ENCODE measurements around the gene HOXD10.

Gene HOXD10

GRCh38 chr2:176096243-176096985, 20.2 kb upstream of the HOXD10 start:
- peak; percentile 51 for DNase-seq

- peak; percentile 75 for DNase-seq
These were observed 19.4 kb upstream of the HOXD10 start for GRCh38 chr2:176096986-176097819.

GRCh38 chr2:176097820-176098365, 18.7 kb upstream of the HOXD10 start:
- DNase-seq = no peak

- DNase-seq = peak; percentile 36
These were observed 18.0 kb upstream of the HOXD10 start for GRCh38 chr2:176098366-176099158.

GRCh38 chr2:176099159-176099727, 17.3 kb upstream of the HOXD10 start:
- peak; percentile 29 for DNase-seq

GRCh38 chr2:176099728-176100546, 16.6 kb upstream of the HOXD10 start, which contains the start of gene HOXD12:
Gene HOXD12, plus strand, starts transcription at chr2:176099795. Its CDS starts 7 bp downstream, at chr2:176099802.
- DNase-seq = peak; percentile 35

GRCh38 chr2:176100547-176101140, 15.9 kb upstream of the HOXD10 start:
- peak; percentile 23 for DNase-seq

GRCh38 chr2:176101216-176101830, 15.3 kb upstream of the HOXD10 start:
- no peak for DNase-seq

GRCh38 chr2:176101842-176102241, 14.7 kb upstream of the HOXD10 start:
- no peak for DNase-seq

- no peak for DNase-seq
These were observed 14.2 kb upstream of the HOXD10 start for GRCh38 chr2:176102309-176102866.

GRCh38 chr2:176103194-176103593, 13.4 kb upstream of the HOXD10 start:
- no peak for DNase-seq

- no peak for DNase-seq
These were observed 12.7 kb upstream of the HOXD10 start for GRCh38 chr2:176103742-176104315.

GRCh38 chr2:176104316-176105077, 12.1 kb upstream of the HOXD10 start:
- no peak for DNase-seq

GRCh38 chr2:176105078-176105729, 11.4 kb upstream of the HOXD10 start:
- DNase-seq = no peak

- no peak for DNase-seq
These were observed 10.6 kb upstream of the HOXD10 start for GRCh38 chr2:176105730-176106580.

- DNase-seq = peak; percentile 56
These were observed 9.7 kb upstream of the HOXD10 start, which contains the start of gene HOXD11 for GRCh38 chr2:176106581-176107539. Gene HOXD11, plus strand, starts transcription at chr2:176107280. Its CDS starts 76 bp downstream, at chr2:176107356.

Data from left hindlimb (tissue), 1 donor.